GM10266 (cell line): ENCODE measurements around the gene BTBD6.

Experiments
- DNase-seq: peaks from one replicate; pipeline ENCODE4 v3.0.0; 2012; ENCODE audit errors: extremely low spot score
- TF ChIP-seq, protein P1 (sequence below): IDR thresholded peaks from 2 replicates; pipeline ENCODE4 v1.5.1; 2012; ENCODE audit warnings: mild to moderate bottlenecking, low read depth; ENCODE audit not compliant: control insufficient read depth, insufficient read depth; ENCODE audit errors: missing control alignments

Gene BTBD6

GRCh38 chr14:105206873-105207272, 41.5 kb upstream of the BTBD6 start:
- no peak for DNase-seq
- TF ChIP-seq, protein P1, sequence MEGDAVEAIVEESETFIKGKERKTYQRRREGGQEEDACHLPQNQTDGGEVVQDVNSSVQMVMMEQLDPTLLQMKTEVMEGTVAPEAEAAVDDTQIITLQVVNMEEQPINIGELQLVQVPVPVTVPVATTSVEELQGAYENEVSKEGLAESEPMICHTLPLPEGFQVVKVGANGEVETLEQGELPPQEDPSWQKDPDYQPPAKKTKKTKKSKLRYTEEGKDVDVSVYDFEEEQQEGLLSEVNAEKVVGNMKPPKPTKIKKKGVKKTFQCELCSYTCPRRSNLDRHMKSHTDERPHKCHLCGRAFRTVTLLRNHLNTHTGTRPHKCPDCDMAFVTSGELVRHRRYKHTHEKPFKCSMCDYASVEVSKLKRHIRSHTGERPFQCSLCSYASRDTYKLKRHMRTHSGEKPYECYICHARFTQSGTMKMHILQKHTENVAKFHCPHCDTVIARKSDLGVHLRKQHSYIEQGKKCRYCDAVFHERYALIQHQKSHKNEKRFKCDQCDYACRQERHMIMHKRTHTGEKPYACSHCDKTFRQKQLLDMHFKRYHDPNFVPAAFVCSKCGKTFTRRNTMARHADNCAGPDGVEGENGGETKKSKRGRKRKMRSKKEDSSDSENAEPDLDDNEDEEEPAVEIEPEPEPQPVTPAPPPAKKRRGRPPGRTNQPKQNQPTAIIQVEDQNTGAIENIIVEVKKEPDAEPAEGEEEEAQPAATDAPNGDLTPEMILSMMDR: no peak

DNA sequence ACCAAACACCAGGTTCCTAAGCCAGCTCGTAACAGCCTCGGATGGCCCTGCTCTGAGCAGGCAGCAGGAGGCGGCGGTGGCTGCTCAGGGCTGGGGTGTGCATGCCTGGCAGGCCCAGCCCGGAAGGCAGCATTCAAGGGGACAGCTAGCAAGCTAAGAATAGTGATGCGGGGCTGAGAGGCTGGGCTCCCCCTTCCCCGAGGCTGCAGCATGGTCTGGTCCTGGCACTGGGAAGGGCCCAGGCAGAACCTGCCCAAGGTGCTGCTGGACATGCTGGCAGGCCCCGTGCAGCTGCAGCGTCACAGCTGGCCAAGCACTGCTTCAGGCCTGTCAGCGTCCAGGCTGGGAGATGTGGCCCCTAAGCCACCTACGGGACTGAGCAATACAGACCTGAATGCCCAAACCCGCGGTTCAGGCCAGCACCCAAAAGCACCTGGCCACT, 40.9 kb upstream of the BTBD6 start:
- TF ChIP-seq, protein P1: no peak
- DNase-seq: no peak

- DNase-seq: no peak
- TF ChIP-seq, protein P1: no peak
Measured at GRCh38 chr14:105207996-105208737, 40.2 kb upstream of the BTBD6 start.

DNA sequence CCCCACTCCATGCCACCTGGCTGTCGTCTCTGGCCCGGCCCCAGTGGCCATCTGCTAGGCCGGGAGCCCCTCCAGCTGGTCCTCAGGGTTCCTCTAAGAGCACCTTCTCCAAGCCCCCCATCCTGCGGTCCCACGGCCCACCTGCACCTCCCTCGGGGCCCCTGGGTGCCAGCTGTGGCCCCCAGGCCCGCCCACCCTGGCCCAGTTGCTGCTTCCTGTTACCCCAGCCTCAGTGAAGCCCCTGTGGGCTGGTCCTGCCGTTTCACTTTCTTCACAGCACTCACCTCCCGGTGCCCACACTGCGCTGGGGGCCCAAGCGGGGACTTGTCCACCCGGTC, 39.6 kb upstream of the BTBD6 start:
- DNase-seq: no peak
- TF ChIP-seq, protein P1: no peak

- DNase-seq: no peak
- TF ChIP-seq, protein P1: no peak
Measured at GRCh38 chr14:105209091-105209490, 39.2 kb upstream of the BTBD6 start.

GRCh38 chr14:105209646-105210045, 38.7 kb upstream of the BTBD6 start:
- TF ChIP-seq, protein P1: no peak
- no peak for DNase-seq

DNA sequence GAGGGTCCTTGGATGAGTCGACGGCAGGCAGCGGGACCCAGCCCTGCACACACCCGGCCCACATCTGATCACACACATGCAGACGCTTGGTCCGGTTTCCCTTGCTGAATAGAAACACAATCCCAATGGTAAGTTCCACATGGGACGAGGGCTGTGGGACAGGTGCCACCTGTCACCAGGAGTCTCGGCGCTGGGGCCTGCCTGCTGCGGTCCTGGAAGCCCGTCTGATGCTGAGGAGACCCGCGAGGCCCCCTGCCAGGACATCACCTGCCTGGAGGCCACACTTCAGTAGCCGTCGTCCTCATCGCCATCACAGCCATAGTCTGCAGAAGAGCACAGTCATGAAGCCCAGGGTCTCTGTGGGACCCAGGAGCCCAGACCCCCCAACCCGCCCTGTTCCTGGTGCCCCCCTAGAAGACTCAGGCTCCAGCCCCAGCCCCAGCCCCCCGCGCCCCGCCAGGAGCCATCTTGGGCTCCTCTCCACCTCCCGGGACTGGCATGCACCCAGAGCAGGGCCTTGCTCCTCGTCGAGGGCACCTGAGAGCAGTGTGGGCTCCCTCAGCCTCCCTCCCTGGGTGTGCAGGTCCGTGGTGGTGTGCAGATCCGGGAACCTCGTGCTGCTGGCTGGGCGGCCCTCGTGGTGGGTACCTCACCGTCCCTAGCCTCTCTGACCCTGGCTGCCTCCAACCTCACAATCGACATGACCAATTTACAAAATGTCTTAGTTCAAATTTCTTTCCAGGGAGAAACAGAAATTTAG, 37.9 kb upstream of the BTBD6 start:
- DNase-seq: no peak
- TF ChIP-seq, protein P1: no peak
